T-helper 2 cell (primary cell): ENCODE data around the gene ELFN1.
"Not testable (repeated sequence)": the region's sequence is repeated elsewhere in the genome, so short reads cannot be mapped to it uniquely, and the experiment has no call there.

Source experiments
- DNase-seq, 5 experiments: peaks; one replicate each; pipeline versions ENCODE4 v3.0.0 to v3.0.0-alpha.2; 2012 to 2022

ELFN1 gene

GRCh38 chr7:1758859-1759521, 88.9 kb downstream of the ELFN1 start:
- DNase-seq, result no peak

- no peak for DNase-seq
Measured at GRCh38 chr7:1761097-1761496, 91.0 kb downstream of the ELFN1 start.

GRCh38 chr7:1761774-1762173, 91.7 kb downstream of the ELFN1 start:
- no peak for DNase-seq

- no peak for DNase-seq
Measured at GRCh38 chr7:1762238-1762945, 92.3 kb downstream of the ELFN1 start.

- DNase-seq, result no peak
Measured at GRCh38 chr7:1763033-1763432, 93.0 kb downstream of the ELFN1 start.

GRCh38 chr7:1763911-1764310, 93.8 kb downstream of the ELFN1 start:
- not testable (repeated sequence) for DNase-seq

DNA sequence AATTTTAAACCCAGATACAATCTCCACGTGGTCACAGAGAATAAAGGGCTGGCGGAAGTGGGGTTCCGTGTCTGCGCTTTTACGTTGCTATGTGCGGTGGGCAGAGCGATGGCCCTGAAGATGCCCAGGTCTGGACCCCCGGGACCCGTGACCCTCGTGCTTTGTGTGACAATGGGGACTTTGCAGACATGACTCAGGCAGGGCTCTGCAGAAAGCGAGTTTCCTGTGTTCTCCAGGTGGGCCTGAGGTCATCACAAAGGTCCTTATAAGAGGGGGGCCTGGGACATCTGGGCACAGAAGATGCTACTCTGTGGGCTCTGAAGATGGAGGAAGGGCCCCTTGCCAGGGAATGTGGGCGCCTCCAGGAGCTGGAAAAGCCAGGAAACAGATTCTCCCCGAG, 95.3 kb downstream of the ELFN1 start:
- DNase-seq, result no peak

- DNase-seq, result no peak
Measured at GRCh38 chr7:1767524-1767923, 97.4 kb downstream of the ELFN1 start.

GRCh38 chr7:1768832-1769231, 98.8 kb downstream of the ELFN1 start:
- no peak for DNase-seq

GRCh38 chr7:1769286-1770200, 99.5 kb downstream of the ELFN1 start:
- no peak for DNase-seq

GRCh38 chr7:1770331-1770730, 100.3 kb downstream of the ELFN1 start:
- DNase-seq, result no peak

DNA sequence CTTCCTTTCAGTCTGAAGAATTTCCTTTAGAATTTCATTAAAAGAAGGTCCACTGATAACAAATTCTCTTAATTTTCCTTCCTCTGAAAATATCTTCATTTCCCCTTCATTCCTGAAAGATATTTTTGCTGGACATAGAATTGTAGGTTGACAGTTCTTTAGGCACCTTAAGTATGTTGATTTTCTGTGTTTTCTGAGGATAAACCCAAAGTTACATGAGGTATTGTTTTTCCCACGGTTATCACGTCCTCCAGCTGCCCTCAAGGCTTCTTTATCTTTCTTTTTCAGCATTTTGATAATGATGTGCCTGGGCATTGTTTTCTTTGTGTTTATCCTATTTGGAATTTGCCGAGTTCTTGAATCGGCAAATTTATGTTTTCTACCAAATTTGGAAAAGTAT, 105.3 kb downstream of the ELFN1 start:
- no peak for DNase-seq

DNA sequence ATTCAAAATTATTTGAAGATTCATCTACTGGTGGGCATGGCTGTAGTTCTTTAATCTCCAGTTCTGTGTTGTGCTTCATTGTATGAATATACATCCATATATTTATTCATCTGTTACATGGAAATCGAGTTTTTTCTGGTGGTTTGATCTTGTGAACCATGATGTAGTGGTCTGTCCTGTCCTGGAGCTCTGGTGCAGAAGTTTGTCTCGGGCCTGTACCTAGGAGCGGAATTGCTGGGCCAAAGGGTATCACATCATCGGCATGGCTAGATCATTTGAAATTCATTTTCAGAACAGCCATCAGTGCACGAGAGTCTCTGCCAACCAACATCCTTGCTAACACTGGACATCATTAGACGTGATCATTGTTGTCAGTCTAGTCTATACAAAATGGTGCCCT, 107.0 kb downstream of the ELFN1 start:
- DNase-seq, result no peak

GRCh38 chr7:1779445-1779844, 109.4 kb downstream of the ELFN1 start:
- DNase-seq, result no peak

DNA sequence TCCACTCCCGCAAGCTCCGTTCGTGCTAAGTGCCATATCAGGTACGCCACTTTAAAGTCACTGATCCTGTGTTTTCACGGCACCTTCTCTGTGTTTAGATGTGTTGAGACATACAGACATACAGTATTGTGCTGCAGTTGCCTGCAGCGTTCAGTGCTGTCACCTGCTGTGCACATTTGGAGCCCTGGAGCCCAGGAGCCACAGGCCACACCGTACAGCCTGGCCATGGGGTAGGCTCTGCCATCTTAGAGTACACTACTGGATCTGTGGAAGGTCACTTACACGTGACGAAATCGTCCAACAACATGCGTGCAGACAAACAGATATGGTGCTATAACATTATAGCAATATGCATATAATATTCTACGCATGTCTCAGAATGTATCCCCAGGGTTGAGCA, 111.3 kb downstream of the ELFN1 start:
- DNase-seq, result no peak

- no peak for DNase-seq
Measured at GRCh38 chr7:1785839-1786238, 115.8 kb downstream of the ELFN1 start.

- DNase-seq, result no peak
Measured at GRCh38 chr7:1787241-1787640, 117.2 kb downstream of the ELFN1 start.

GRCh38 chr7:1787681-1788235, 117.7 kb downstream of the ELFN1 start:
- no peak for DNase-seq

- peak in 1 of 5 experiments; percentile 15 for DNase-seq
Measured at GRCh38 chr7:1794888-1795542, 124.9 kb downstream of the ELFN1 start.
